Mucosa of stomach (tissue), 1 donor: ENCODE results near the gene LARGE1.
A peak's percentile ranks its signal among the peaks of the same experiment; 100 is the strongest.

Experiments used
- H3K27me3 ChIP-seq: one replicate; pipeline ENCODE4 v1.7.0; 2013; ENCODE audit warnings: mild to moderate bottlenecking, low read length; ENCODE audit not compliant: control insufficient read depth, insufficient read depth
- H3K36me3 ChIP-seq: one replicate; pipeline ENCODE4 v1.7.0; 2013; ENCODE audit warnings: low read length; ENCODE audit not compliant: control insufficient read depth, insufficient read depth
- H3K4me1 ChIP-seq: one replicate; pipeline ENCODE4 v1.7.0; 2013; ENCODE audit warnings: mild to moderate bottlenecking, low read length; ENCODE audit not compliant: control insufficient read depth, insufficient read depth
- H3K4me3 ChIP-seq: one replicate; pipeline ENCODE4 v1.7.0; 2013; ENCODE audit warnings: low read length
- H3K9ac ChIP-seq: one replicate; pipeline ENCODE4 v1.7.0; 2013; ENCODE audit warnings: mild to moderate bottlenecking, low read length, moderate library complexity
- H3K9me3 ChIP-seq: one replicate; pipeline ENCODE4 v1.7.0; 2013; ENCODE audit warnings: mild to moderate bottlenecking, low read length, moderate library complexity; ENCODE audit not compliant: control insufficient read depth
- donor health status: Pancreatic carcinoma.

Gene LARGE1

GRCh38 chr22:33653532-33654063 is 266.7 kb downstream of the LARGE1 start:
- no peaks in the 10 kb centered on the region for H3K27me3 ChIP-seq
- no peak overlapping the region for H3K9ac ChIP-seq
- no peak overlapping the region for H3K4me3 ChIP-seq
- H3K36me3 ChIP-seq = no peaks in the 10 kb centered on the region
- H3K9me3 ChIP-seq = no peaks in the 10 kb centered on the region
- H3K4me1 ChIP-seq = peaks cover 12% of the 10 kb centered on the region

- Histone ChIP-seq H3K27me3 (no peaks in the 10 kb centered on the region), H3K4me3 (no peak overlapping the region), H3K36me3 (no peaks in the 10 kb centered on the region), H3K9me3 (no peaks in the 10 kb centered on the region), H3K4me1 (peaks cover 12% of the 10 kb centered on the region), H3K9ac (no peak overlapping the region)
Observed at GRCh38 chr22:33652615-33653014, 267.7 kb downstream of the LARGE1 start.

- H3K9ac ChIP-seq = no peak overlapping the region
- no peaks in the 10 kb centered on the region for H3K27me3 ChIP-seq
- H3K9me3 ChIP-seq = no peaks in the 10 kb centered on the region
- no peak overlapping the region for H3K4me3 ChIP-seq
- no peaks in the 10 kb centered on the region for H3K36me3 ChIP-seq
- H3K4me1 ChIP-seq = peaks cover 12% of the 10 kb centered on the region
Observed at GRCh38 chr22:33650244-33650643, 270.0 kb downstream of the LARGE1 start.

GRCh38 chr22:33648478-33648877 is 271.8 kb downstream of the LARGE1 start:
- H3K9ac ChIP-seq = no peak overlapping the region
- H3K4me1 ChIP-seq = peaks cover 9% of the 10 kb centered on the region
- no peaks in the 10 kb centered on the region for H3K36me3 ChIP-seq
- H3K9me3 ChIP-seq = no peaks in the 10 kb centered on the region
- H3K4me3 ChIP-seq = no peak overlapping the region
- H3K27me3 ChIP-seq = no peaks in the 10 kb centered on the region

GRCh38 chr22:33640900-33641299 is 279.4 kb downstream of the LARGE1 start:
- no peaks in the 10 kb centered on the region for H3K27me3 ChIP-seq
- no peaks in the 10 kb centered on the region for H3K9me3 ChIP-seq
- H3K4me3 ChIP-seq = no peak overlapping the region
- H3K4me1 ChIP-seq = no peaks in the 10 kb centered on the region
- H3K36me3 ChIP-seq = no peaks in the 10 kb centered on the region
- H3K9ac ChIP-seq = no peak overlapping the region

- Histone ChIP-seq H3K36me3 (no peaks in the 10 kb centered on the region), H3K4me3 (no peak overlapping the region), H3K9ac (no peak overlapping the region), H3K27me3 (no peaks in the 10 kb centered on the region), H3K9me3 (no peaks in the 10 kb centered on the region), H3K4me1 (no peaks in the 10 kb centered on the region)
Observed at GRCh38 chr22:33639588-33640254, 280.6 kb downstream of the LARGE1 start.

- Histone ChIP-seq H3K36me3 (no peaks in the 10 kb centered on the region), H3K27me3 (no peaks in the 10 kb centered on the region), H3K9me3 (no peaks in the 10 kb centered on the region), H3K4me1 (no peaks in the 10 kb centered on the region), H3K4me3 (no peak overlapping the region), H3K9ac (no peak overlapping the region)
Observed at GRCh38 chr22:33635766-33636165, 284.5 kb downstream of the LARGE1 start.

- Histone ChIP-seq H3K36me3 (no peaks in the 10 kb centered on the region), H3K4me1 (no peaks in the 10 kb centered on the region), H3K27me3 (no peaks in the 10 kb centered on the region), H3K9ac (peak overlapping the region; percentile 2), H3K9me3 (no peaks in the 10 kb centered on the region), H3K4me3 (no peak overlapping the region)
Observed at GRCh38 chr22:33631777-33632176, 288.5 kb downstream of the LARGE1 start.

GRCh38 chr22:33625959-33626358 is 294.3 kb downstream of the LARGE1 start:
- Histone ChIP-seq H3K4me1 (no peaks in the 10 kb centered on the region), H3K9ac (no peak overlapping the region), H3K36me3 (no peaks in the 10 kb centered on the region), H3K4me3 (no peak overlapping the region), H3K9me3 (no peaks in the 10 kb centered on the region), H3K27me3 (no peaks in the 10 kb centered on the region)

GRCh38 chr22:33620085-33620484 is 300.2 kb downstream of the LARGE1 start:
- Histone ChIP-seq H3K9me3 (no peaks in the 10 kb centered on the region), H3K27me3 (no peaks in the 10 kb centered on the region), H3K36me3 (no peaks in the 10 kb centered on the region), H3K4me1 (no peaks in the 10 kb centered on the region), H3K4me3 (no peak overlapping the region), H3K9ac (no peak overlapping the region)

GRCh38 chr22:33606504-33606903 is 313.8 kb downstream of the LARGE1 start:
- no peaks in the 10 kb centered on the region for H3K27me3 ChIP-seq
- H3K4me3 ChIP-seq = no peak overlapping the region
- no peaks in the 10 kb centered on the region for H3K9me3 ChIP-seq
- H3K9ac ChIP-seq = no peak overlapping the region
- H3K36me3 ChIP-seq = no peaks in the 10 kb centered on the region
- H3K4me1 ChIP-seq = no peaks in the 10 kb centered on the region

- Histone ChIP-seq H3K27me3 (no peaks in the 10 kb centered on the region), H3K9me3 (no peaks in the 10 kb centered on the region), H3K36me3 (no peaks in the 10 kb centered on the region), H3K9ac (no peak overlapping the region), H3K4me1 (no peaks in the 10 kb centered on the region), H3K4me3 (no peak overlapping the region)
Observed at GRCh38 chr22:33605666-33606065, 314.6 kb downstream of the LARGE1 start.

- no peaks in the 10 kb centered on the region for H3K36me3 ChIP-seq
- H3K4me1 ChIP-seq = no peaks in the 10 kb centered on the region
- H3K27me3 ChIP-seq = no peaks in the 10 kb centered on the region
- no peak overlapping the region for H3K4me3 ChIP-seq
- H3K9me3 ChIP-seq = no peaks in the 10 kb centered on the region
- no peak overlapping the region for H3K9ac ChIP-seq
Observed at GRCh38 chr22:33605221-33605620, 315.1 kb downstream of the LARGE1 start.
